HG03064 (cell line): Measurements from ENCODE around the gene PDAP1.
"Not testable (repeated sequence)": the region's sequence is repeated elsewhere in the genome, so short reads cannot be mapped to it uniquely, and the experiment has no call there.

Experiments used
- ATAC-seq: cut with Tn5 transposase; IDR thresholded peaks from one replicate; pipeline ENCODE4 v1.9.1; 2021; ENCODE audit warnings: low read depth; ENCODE audit not compliant: unreplicated experiment

PDAP1 gene

DNA sequence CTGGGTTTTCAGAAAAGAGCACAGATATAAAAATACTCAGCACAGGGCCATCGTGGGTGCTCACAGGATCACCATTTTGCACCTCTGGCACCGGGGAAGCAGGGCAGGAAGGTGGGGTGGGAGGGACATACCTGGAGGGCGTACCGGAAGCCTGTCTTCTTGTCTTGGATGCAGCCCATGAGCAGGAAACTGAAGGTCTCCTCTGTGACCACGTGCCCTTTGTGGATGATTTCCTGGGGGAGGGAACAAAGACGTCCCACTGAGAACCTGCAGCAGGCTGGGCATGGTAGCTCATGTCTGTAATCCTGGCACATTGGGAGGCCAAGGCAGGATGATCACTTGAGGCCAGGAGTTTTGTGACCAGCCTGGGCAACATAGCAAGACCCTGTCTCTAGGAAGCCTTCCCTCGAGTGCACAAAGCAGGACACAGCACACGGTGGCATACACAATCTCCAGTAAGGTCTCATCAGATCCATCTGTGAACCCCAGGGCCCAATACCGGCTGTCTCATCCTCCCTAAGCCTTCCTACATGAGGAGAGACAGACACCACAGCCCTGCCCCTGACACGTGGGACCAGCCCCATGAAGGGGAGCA, 20.7 kb upstream of the PDAP1 start:
- ATAC-seq = no peak

DNA sequence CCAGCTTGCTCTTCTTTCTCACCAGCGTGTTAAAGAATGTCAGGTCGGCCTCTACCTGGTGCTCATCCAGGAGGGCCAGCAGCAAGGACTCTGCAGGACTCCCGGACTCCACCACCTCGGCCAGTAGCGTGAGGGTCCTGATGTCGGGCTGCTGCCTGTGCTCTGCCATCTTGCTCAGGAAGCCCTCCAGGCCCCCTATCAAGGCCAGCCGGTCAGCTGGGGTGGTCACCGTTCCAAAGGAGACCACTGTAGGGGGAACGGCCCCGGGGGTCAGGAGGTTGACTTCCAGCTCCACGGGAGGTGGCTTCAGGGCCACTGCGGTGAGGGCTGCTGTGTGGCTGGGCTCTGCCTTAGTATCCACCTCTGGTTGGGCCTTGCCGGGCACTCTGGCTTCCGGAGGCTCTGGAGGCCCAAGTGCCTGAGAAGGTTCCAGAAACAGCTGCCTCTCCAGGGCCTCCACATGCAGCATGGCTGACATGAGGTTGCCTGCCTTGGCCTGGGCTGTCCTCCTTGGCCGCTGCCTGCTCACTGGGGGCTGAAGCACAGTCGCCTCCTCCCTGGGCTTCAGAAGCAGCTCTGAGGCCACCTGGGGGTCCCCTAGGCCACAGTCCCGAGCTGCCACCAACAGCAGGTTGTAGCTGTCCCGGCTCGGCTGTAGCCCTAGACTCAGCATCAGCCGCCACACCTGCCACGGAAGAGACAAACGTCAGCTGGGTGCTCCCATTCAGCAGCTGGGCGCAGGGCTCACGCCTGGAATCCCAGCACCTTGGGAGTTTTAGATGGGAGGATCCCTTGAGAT, 16.7 kb upstream of the PDAP1 start:
- no peak for ATAC-seq

DNA sequence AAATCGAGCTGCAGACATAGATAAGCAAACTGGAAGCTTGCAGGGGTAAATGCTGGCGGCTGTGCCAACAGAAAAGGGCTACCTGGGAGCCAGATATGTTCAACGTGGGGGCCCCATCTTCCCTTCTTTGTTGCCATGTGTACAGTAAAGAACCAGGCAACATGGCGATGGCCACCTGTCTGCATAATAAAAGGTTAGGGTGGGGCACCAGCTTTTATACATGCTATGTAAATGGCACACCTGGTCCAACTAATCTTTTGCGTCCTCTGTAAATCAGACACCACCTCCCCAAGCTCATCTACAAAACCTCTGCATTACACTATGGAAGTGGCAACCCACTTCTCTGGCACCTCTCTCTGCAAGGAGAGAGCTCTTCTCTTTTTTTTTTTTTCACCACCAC, 14.2 kb upstream of the PDAP1 start:
- ATAC-seq = no peak

DNA sequence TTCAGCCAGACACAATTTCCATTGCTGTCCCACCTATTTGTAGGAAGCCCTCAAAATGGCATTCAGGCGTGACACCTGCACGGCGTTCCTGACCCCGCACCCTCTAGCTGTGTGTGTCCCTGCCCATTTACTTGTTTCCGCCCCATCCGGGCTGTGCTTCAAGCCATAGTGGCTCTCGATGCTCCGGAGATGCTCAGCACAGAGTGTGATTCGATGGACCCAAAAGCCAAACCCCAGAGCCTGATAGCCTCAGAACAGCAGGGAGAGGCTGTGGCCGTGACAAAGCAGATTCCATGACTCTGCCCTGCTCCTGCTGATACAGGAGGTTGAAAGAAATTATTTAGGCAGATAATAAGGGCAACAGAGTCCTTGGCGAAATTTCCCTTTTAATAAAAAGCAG, 13.8 kb upstream of the PDAP1 start:
- ATAC-seq = no peak

DNA sequence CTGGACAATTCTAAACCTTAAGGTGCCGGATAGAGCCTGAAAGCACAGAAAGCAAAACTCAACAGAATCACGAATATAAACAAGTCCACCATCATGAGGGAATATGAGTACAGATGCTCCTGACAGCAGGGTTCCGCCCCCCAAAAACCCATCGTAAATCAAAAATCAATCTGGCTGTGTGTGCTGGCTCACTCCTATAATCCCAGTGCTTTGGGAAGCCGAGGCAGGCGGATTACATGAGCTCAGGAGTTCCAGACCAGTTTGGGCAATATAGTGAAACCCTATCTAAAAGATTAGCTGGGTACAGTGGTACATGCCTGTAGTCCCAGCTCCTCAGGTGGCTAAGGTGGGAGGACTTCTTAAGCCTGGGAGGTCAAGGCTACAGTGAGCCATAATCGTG, 12.6 kb upstream of the PDAP1 start:
- no peak for ATAC-seq

DNA sequence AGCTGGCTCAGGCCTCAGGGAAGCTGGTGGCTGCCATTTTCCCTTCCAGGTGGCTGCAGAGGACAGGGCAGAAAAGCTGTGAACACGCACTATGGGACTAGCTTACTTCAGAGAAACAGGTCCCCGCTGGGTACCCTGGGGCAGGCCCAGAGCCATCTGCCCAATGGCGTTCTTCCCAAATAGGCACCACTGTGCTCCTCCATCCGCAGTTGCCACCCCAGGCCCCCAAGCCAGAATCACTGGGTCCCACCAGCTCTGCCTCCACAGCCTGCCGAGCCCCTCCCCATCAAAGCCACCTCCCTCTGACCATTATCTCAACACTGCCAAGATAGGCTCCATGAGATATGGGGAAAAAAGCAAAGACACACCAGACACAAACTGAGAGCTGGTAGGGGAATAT, 11.8 kb upstream of the PDAP1 start:
- no peak for ATAC-seq

DNA sequence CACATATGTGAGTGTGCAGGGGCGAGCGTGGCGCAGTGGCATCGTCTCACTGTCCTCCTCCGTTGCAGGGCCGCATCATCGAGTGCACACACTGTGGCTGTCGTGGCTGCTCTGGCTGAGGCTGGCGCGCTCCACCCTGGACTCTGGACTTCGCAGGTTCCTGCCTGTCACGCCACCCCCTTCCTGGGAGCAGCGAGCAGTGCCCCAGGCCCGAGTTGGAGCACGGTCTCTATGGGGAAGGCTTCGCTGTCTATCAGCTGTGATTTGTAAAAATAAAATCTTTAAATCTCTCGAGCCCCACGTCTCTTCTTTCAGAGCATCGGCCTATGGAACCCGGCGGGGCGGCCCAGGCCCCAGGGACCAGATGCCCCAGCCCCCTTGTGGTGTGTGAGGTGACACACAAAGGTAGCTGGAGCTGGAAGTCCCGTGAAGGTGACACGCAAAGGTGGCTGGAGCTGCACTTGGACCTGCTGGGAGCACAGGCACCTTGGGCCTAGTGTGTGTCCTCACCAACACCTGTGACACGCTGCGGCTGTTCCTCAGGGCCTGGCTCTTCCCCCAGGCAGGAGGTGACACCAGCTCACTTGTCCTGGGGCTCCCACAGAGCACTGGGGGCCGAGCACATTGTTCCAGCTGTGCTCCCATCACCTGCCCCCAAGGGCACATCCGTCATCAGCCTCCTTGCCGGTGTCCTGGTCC, 11.1 kb upstream of the PDAP1 start:
- ATAC-seq = no peak

DNA sequence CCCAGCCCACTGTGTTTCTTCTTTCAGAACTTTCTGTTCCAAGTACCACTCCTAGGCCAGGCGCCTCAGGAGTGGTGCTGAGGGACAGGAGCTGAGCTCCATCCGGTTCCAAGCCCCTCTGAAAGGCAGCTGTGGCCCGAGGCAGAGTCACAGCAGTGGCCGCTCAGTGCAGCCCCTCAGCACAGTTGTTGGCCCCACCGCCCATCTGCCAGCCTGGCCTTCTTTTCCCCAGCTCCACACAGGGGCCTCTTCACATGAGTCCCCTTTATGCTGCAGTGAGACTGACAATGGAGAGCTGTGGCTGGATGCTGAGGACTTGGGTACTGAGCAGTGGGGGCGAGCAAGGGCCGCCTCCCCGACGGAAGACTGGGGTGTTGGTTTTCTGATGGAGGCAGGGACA, 9.9 kb upstream of the PDAP1 start:
- ATAC-seq = no peak

DNA sequence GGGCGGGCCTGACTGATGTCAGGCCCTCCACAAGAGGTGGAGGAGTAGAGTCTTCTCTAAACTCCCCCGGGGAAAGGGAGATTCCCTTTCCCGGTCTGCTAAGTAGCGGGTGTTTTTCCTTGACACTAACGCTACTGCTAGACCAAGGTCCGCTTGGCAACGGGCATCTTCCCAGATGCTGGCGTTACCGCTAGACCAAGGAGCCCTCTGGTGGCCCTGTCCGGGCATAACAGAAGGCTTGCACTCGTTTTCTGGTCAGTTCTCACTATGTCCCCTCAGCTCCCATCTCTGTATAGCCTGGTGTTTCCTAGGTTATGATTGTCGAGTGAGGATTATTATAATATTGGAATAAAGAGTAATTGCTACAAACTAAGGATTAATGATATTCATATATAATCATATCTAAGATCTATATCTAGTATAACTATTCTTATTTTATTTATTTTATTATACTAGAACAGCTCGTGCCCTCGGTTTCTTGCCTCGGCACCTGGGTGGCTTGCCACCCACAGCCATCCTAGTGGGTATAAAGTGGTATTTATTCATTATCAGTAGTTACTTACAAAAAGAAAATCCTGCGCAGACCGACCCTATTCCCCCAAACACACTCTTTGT, 7.2 kb upstream of the PDAP1 start:
- not testable (repeated sequence) for ATAC-seq

DNA sequence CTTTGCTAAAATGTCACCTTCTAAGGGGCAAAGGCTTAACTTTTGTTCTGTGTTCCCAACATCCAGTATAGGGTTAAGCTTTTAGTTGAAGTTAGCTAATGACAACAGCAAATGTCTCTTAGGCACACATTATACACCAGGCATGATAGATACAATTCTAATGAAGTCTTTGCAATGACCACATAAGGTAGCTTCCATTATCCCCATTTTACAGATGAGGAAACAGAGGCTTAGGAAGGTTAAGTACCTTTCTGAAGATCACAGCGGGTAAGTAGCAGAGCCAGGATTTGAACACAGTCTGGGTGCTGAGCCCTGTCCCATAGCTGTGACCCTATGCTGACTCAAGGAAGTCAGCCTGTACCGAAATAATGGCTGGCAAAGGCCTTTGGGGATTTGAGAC, 2.2 kb upstream of the PDAP1 start:
- ATAC-seq = no peak

DNA sequence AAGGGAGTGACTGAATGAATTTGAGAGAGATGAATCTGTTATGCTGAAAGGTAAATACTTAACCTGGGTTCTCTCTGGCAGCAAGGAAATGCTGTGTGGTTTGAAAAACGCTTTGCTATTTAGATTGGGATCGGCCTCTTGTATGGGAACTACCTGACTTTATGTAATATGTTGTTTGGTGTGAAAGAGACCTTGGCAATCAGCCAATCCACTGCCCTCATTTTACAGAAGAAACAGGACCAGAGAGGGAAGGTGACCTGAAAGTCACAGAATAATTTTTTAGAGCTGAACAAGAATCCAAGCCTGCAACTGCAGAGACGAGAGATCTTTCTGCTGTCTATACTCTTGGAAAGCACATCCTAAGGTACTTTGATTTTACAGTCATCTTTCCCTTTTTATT, 1.4 kb upstream of the PDAP1 start:
- no peak for ATAC-seq

DNA sequence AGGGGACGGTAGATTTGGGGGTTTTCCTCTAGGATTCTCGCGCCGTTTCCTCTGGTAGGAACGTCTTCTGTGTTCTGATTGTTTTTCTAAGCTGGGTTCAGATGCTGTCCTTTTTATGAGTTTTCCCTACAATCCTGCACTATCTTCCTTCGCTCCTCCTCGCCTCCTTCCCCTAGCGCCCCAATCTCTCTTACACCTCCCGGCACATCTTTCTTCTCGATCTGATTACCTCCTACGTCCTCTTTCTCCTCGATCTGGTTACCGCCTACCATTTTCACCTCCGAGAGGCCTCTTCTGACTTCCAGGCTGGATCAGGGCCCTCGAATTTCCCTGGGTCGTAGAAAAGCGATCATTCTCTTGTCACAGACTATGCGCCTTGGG, 785 bp upstream of the PDAP1 start:
- ATAC-seq = no peak

DNA sequence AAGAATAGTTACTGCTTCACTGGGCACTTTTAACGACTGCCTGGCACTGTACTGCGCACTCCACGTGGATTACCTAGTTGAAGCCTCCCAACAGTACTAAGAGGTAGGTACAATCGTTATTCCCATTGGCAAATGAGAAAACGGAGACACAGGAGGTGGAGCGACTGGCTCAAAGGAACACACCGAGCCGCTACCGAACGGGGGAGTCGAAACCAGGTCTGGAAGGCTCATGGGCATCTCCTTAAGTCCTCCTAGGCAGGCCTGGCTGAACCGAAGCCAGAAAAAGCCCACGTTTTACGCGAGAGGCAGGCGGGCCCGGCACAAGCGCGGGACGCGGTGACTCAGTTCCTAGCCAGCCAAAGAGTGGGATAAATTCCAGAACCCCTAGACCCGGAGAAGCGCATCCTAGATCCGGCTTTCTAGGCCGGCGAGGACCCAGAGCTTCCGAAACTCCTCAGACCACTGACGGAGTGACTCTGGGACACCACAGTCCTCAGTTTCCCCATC, 472 bp downstream of the PDAP1 start:
- no peak for ATAC-seq

DNA sequence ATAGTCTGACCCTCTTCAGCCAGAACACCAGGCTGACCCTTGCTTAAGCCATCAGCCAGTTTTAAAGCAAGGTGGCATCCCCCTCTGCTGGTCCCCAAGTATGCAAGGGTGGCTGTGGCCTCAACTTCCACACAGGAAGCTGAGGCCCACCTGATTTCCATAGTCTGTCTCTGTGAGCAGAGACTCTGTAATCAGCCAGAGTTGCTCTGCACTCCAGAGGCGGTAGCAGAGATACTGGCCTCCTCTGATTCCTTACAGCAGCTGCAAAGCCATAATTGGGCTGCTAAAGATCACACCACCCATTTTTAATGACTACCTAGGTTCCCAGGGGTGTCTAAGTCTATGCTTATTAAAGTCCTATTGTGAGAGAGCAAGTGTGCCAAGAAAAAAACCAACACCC, 1.8 kb downstream of the PDAP1 start:
- no peak for ATAC-seq

DNA sequence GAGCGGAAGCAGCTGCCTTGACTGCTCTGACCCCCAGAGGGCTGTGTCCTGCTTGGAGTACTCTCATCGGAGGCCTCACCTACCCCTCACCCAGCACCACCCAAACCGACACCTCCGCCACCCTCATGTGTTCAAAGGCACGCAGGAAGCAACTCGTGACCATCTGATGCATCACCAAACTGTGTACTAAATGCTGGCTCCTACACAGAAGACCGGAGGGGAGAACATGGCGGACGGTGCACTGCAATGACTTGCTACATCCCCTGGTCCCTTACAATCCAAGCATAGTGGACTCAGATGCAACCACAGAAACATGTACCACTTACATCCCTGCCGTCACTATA, 3.4 kb downstream of the PDAP1 start:
- no peak for ATAC-seq

DNA sequence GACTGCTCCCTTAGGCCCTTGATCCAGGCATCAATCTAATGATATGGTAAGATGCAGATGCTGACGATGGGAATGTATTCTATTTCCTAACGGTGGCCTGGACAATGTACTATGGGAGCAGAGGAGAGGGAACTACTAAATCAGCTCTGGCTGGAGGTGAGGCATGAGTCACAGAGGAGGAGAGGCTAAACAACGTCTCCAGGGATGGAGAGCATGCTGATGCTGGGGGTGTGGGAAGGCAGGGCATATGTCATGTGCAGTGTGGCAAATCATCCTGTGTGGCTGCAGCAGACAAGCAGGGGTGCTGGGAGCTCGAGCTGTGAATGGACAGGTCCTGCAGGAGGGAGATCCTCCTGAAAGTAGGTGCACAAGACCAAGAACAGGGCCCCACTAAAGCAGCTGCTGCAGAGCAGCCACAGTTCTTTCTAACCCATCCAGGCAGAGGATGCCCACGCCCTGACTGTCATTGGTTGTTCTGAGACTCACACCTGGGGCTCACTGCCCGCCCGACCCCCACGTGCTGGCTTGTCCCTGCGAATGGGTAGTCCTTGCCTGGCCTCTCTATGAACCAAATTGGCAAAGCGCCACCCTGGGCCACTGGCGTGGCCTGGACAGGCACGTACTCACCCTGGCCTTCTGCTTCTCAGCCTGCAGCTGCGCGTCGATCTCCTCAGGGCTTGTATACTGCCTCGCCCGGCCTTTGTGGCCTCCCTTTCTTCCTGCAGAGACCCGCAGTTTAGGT, 4.0 kb downstream of the PDAP1 start:
- ATAC-seq = no peak

DNA sequence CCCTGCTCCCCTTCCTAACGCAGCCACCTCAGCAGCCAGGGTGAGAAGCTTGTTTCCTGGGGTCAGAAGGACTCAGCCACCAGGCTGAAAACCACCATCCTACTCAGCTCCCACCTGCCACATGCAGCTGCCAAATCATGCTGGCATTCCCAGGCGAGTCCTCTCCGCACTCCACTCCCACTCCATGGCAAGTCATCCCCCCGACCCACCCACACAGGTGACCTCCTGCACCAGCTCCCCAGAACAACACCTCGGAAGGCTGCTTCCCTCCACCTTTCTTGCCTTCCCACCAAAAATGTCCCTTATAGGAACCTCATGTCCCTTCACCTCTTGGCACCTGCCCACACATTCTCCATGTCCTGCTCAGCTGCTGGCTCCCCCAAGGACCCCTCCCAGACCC, 4.6 kb downstream of the PDAP1 start:
- no peak for ATAC-seq

DNA sequence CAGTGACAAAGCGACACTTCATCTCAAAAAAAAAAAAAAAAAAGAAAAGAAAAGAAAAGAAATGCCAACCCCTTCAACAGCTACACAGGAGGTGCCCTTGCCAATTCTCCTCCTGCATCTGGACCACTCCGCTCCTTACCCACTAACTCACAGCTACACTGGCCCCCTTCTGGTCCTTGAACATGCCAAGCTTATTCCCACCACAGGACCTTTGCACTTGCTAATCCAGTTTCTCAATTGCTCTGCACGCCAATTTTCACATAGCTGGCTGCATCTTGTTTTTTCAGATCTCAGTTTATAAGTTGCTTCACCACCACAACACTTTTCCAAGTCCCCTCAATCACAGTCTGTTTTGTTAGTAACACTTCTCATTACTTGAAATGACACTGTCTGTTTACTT, 5.5 kb downstream of the PDAP1 start:
- no peak for ATAC-seq

DNA sequence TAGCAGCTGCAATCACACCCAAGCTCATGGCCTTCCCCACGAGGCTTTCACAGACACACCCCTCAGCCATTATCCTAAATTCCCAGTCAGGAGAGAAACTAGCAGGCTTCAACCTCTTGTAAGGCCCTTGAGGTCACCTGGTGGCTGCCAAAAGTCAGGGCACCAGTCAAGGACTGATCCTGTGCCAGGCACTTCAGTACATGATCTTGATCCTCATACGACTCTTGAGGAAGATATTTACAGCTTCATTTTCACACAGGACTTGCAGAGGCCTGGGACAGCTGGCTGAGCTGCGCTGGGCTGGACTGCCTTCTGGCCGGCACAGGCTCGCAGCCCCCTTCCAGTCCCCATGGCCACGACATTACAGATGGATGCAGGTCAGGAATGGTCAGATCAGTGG, 8.8 kb downstream of the PDAP1 start:
- no peak for ATAC-seq

DNA sequence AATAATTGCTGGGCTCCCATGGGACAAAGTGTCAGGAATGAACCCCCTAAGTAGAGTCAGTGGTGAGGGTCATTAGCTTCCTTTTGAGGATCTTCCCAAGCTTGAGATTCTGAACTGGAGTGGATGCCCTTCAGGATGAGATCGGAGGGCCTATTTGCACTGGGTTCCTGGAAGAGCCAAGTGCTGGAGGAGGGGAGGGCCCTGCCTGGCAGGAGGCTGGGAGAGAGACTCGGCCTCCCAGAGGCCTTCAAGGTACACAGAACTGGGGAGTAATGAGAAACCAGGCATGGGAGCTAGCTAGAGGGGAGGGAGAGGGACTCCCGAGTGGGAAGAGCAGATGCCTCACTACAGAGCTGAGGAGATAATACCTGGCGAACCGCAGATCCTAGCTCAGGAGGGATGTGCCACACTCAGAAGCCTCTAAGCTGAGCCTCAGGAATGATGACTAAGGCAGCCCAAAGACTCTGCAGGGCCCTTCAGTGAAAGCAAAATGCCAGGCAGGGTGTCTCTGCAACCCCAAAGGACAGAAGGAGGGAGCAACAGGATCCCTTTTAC, 9.4 kb downstream of the PDAP1 start:
- ATAC-seq = no peak
